Stomach (tissue), 4 donors: ENCODE results near the gene TFB1M.
"Not testable (repeated sequence)": the region's sequence is repeated elsewhere in the genome, so short reads cannot be mapped to it uniquely, and the experiment has no call there.

Experiments
- CTCF ChIP-seq, 7 experiments: fragments of 450-650 bp in 4 of 7; fragments of 200-600 bp in 3 of 7; sonication (generic) in 3 of 7; IDR thresholded peaks; one replicate each; pipeline ENCODE4 v1.5.1; 2016 to 2019; ENCODE audit warnings: antibody characterized with exemption in 7 of 7, control low read depth in 2 of 7, mild to moderate bottlenecking in 1 of 7
- POLR2A ChIP-seq, 4 donors: fragments of 450-650 bp; IDR thresholded peaks; one replicate each; pipeline ENCODE4 v1.6.1; 2016; ENCODE audit warnings: antibody characterized with exemption in 4 of 4, control low read depth in 2 of 4, mild to moderate bottlenecking in 1 of 4, moderate library complexity in 1 of 4
- POLR2AphosphoS5 ChIP-seq, 3 donors: sonication (generic); formaldehyde crosslinking; IDR thresholded peaks; one replicate each; pipeline ENCODE4 v1.6.1; 2016; ENCODE audit warnings: antibody characterized with exemption in 3 of 3

- TF ChIP-seq CTCF, POLR2A, POLR2AphosphoS5 (IDR thresholded peaks at IDR 0.05): not testable (repeated sequence)
These were observed 95.6 kb downstream of the TFB1M start for GRCh38 chr6:155218711-155219110.
